Mesothelial cell of epicardium (in vitro differentiated cells): ENCODE measurements around the gene TMEM9. TPM values are rescaled to one million over a fixed set of nuclear protein-coding genes. Genes with fewer than 3 reads are reported as not detected.

Experiments used
- DNase-seq, 2 experiments: peaks; one replicate each; pipeline ENCODE4 v3.0.0; 2021; ENCODE audit warnings: low spot score in 2 of 2; ENCODE audit not compliant: unreplicated experiment in 2 of 2
- H3K27ac Mint-ChIP-seq: 2 replicates; pipeline ENCODE4 v1.8.0; 2021; ENCODE audit warnings: mixed read lengths
- H3K27me3 Mint-ChIP-seq: 2 replicates; pipeline ENCODE4 v1.8.0; 2021; ENCODE audit warnings: low read depth, mixed read lengths
- H3K36me3 Mint-ChIP-seq: 2 replicates; pipeline ENCODE4 v1.8.0; 2021; ENCODE audit warnings: mixed read lengths
- H3K4me1 Mint-ChIP-seq: 2 replicates; pipeline ENCODE4 v1.8.0; 2021; ENCODE audit warnings: mixed read lengths
- H3K4me3 Mint-ChIP-seq: 2 replicates; pipeline ENCODE4 v1.8.0; 2021; ENCODE audit warnings: mild to moderate bottlenecking, moderate library complexity, mixed read lengths
- H3K9me3 Mint-ChIP-seq: 2 replicates; pipeline ENCODE4 v1.8.0; 2021; ENCODE audit warnings: mixed read lengths
- CTCF ChIP-seq: fragments of 200-600 bp; sonication (generic); IDR thresholded peaks from one replicate; pipeline ENCODE4 v1.5.0; 2021; ENCODE audit warnings: antibody characterized with exemption; ENCODE audit not compliant: unreplicated experiment
- total RNA-seq: library from RNA; stranded (reverse); gene quantifications from 3 replicates; pipeline ENCODE4 v1.2.1, GENCODE V29; 2021

Gene TMEM9
- total RNA-seq, 1 donor from 2014 or later: 133 TPM

- no peak within 1 kb of the TSS for H3K27ac Mint-ChIP-seq
- H3K4me3 Mint-ChIP-seq: no peak within 1 kb of the TSS
Observed at GRCh38 chr1:201112173-201112731, 42.0 kb downstream of the TMEM9 start, which contains the start of gene CACNA1S. CACNA1S (minus strand) TSS chr1:201112426; CDS start chr1:201112339, 87 bp downstream.

GRCh38 chr1:201111672-201112071 lies 42.6 kb downstream of the TMEM9 start:
- no peak overlapping the region for H3K27ac Mint-ChIP-seq
- H3K36me3 Mint-ChIP-seq: no peaks in the 10 kb centered on the region
- no peaks in the 10 kb centered on the region for H3K9me3 Mint-ChIP-seq
- peaks cover 26% of the 10 kb centered on the region for H3K27me3 Mint-ChIP-seq
- no peaks in the 10 kb centered on the region for H3K4me1 Mint-ChIP-seq
- H3K4me3 Mint-ChIP-seq: no peak overlapping the region
- DNase-seq: no peak
- no peak for TF ChIP-seq CTCF

More at GRCh38 chr1:201112173-201112731, 42.0 kb downstream of the TMEM9 start, which contains the start of gene CACNA1S:
- Mint-ChIP-seq H3K27me3 (peaks cover 29% of the 10 kb centered on the region), H3K9me3 (no peaks in the 10 kb centered on the region), H3K36me3 (no peaks in the 10 kb centered on the region), H3K4me1 (no peaks in the 10 kb centered on the region)
- TF ChIP-seq CTCF: no peak
- DNase-seq: no peak

GRCh38 chr1:201111156-201111555 lies 43.1 kb downstream of the TMEM9 start:
- H3K27ac Mint-ChIP-seq: no peak overlapping the region
- H3K27me3 Mint-ChIP-seq: peaks cover 20% of the 10 kb centered on the region
- no peak overlapping the region for H3K4me3 Mint-ChIP-seq
- no peak for DNase-seq
- H3K9me3 Mint-ChIP-seq: no peaks in the 10 kb centered on the region
- no peak for TF ChIP-seq CTCF
- H3K4me1 Mint-ChIP-seq: no peaks in the 10 kb centered on the region
- H3K36me3 Mint-ChIP-seq: no peaks in the 10 kb centered on the region

- no peak for DNase-seq
- no peaks in the 10 kb centered on the region for H3K4me1 Mint-ChIP-seq
- no peaks in the 10 kb centered on the region for H3K36me3 Mint-ChIP-seq
- TF ChIP-seq CTCF: no peak
- H3K27me3 Mint-ChIP-seq: peaks cover 15% of the 10 kb centered on the region
- no peak overlapping the region for H3K27ac Mint-ChIP-seq
- H3K9me3 Mint-ChIP-seq: no peaks in the 10 kb centered on the region
- H3K4me3 Mint-ChIP-seq: no peak overlapping the region
Observed at GRCh38 chr1:201110616-201111015, 43.7 kb downstream of the TMEM9 start.

- H3K4me3 Mint-ChIP-seq: no peak overlapping the region
Observed at GRCh38 chr1:201110138-201110537, 44.1 kb downstream of the TMEM9 start.

More at GRCh38 chr1:201110138-201110537, 44.1 kb downstream of the TMEM9 start:
- Mint-ChIP-seq H3K9me3 (no peaks in the 10 kb centered on the region), H3K4me1 (no peaks in the 10 kb centered on the region), H3K27me3 (peaks cover 11% of the 10 kb centered on the region), H3K36me3 (no peaks in the 10 kb centered on the region), H3K27ac (no peak overlapping the region)
- TF ChIP-seq CTCF: no peak
- no peak for DNase-seq
